GM06990 (cell line): Measurements from ENCODE around the gene SPRED1.
A peak's percentile ranks its signal among the peaks of the same experiment; 100 is the strongest.

Source experiments
- DNase-seq: peaks from one replicate; pipeline ENCODE4 v3.0.0-alpha.2; 2011; ENCODE audit not compliant: insufficient read length; ENCODE audit errors: extremely low read depth
- H3K27me3 ChIP-seq: replicated peaks from 2 replicates; pipeline ENCODE4 v1.6.0; 2011; ENCODE audit warnings: low read length; ENCODE audit not compliant: control insufficient read depth, insufficient read depth
- H3K36me3 ChIP-seq: 2 replicates; pipeline ENCODE4 v1.5.1; 2011; ENCODE audit warnings: low read length; ENCODE audit not compliant: control insufficient read depth, insufficient read depth
- H3K4me3 ChIP-seq: replicated peaks from 2 replicates; pipeline ENCODE4 v1.5.1; 2011; ENCODE audit warnings: low read depth, mild to moderate bottlenecking, control low read depth, low read length
- CTCF ChIP-seq: IDR thresholded peaks from 2 replicates; pipeline ENCODE4 v1.5.1; 2011; ENCODE audit warnings: low read length, control low read depth, mild to moderate bottlenecking, inconsistent platforms; ENCODE audit not compliant: insufficient read depth, poor library complexity, severe bottlenecking

SPRED1 gene

GRCh38 chr15:38238311-38238710 lies 14.3 kb upstream of the SPRED1 start:
- DNase-seq: peak; percentile 23
- TF ChIP-seq CTCF: no peak
- no peak overlapping the region for H3K4me3 ChIP-seq
- H3K36me3 ChIP-seq: no peaks in the 10 kb centered on the region
- H3K27me3 ChIP-seq: no peaks in the 10 kb centered on the region

GRCh38 chr15:38242055-38242454 lies 10.6 kb upstream of the SPRED1 start:
- Histone ChIP-seq H3K36me3 (no peaks in the 10 kb centered on the region), H3K4me3 (no peak overlapping the region), H3K27me3 (no peaks in the 10 kb centered on the region)
- peak; percentile 13 for DNase-seq
- no peak for TF ChIP-seq CTCF

GRCh38 chr15:38243278-38244055 lies 9.2 kb upstream of the SPRED1 start:
- no peak for TF ChIP-seq CTCF
- H3K27me3 ChIP-seq: no peaks in the 10 kb centered on the region; the same call in 1 of the 2 replicates
- DNase-seq: no peak
- H3K36me3 ChIP-seq: no peaks in the 10 kb centered on the region
- no peak overlapping the region for H3K4me3 ChIP-seq

- Histone ChIP-seq H3K27me3 (no peaks in the 10 kb centered on the region; the same call in 1 of the 2 replicates), H3K36me3 (no peaks in the 10 kb centered on the region), H3K4me3 (no peak overlapping the region)
- TF ChIP-seq CTCF: no peak
- no peak for DNase-seq
Observed at GRCh38 chr15:38247336-38247735, 5.3 kb upstream of the SPRED1 start.

- TF ChIP-seq CTCF: no peak
- no peak for DNase-seq
Observed at GRCh38 chr15:38253351-38253781, 730 bp downstream of the SPRED1 start.

More at GRCh38 chr15:38253351-38253781, 730 bp downstream of the SPRED1 start:
- H3K4me3 ChIP-seq: peak overlapping the region; percentile 80
- H3K36me3 ChIP-seq: no peaks in the 10 kb centered on the region
- H3K27me3 ChIP-seq: no peaks in the 10 kb centered on the region
